ENCODE results near the gene TFEB. TPM values are rescaled to one million over a fixed set of nuclear protein-coding genes. Genes with fewer than 3 reads are reported as not detected.
A peak's percentile ranks its signal among the peaks of the same experiment; 100 is the strongest.

The TFEB gene
- total RNA-seq, 2 donors from 2014 or later: 36.0 to 40.1 TPM

DNA sequence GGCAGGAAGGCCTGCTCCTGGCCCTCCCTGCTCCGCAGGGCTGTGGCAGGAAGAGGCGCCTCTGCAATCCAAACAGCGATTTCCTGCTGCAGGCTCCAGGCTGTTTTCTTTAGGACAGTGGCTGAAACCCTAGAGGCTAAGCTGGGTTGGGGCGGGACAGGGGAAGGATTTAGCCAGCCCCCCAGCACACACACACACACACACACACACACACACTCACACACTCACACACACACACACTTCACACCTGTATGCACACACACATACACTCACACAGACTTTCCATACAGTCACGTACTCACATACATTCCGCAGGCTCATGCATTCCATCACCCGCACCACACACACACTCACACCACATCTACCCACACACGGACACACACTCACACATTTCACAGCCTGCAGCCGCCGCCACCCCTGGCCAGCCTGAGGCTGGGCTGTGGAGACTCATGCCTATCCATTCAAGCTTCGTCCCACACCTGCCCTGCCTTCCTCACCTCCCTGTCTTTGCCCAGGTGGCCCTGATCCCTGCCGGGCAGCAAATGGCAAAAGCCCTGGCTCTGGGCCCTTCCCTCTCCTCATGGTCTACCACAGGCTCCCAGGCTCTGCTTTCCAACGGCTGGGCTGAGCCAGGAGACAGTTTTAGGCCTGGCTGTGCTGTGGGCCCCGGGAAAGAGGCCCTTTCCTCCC lies 79.3 kb downstream of the TFEB start:
- Mint-ChIP-seq H3K27me3 (peaks cover 28 to 38% of the 10 kb centered on the region in 2 donors), H3K4me1 (ENCODE audit: low read depth in 2 of 2) (peaks cover 0 to 3% of the 10 kb centered on the region in 2 donors), H3K9me3 (no peaks in the 10 kb centered on the region), H3K27ac (no peak overlapping the region), H3K36me3 (no peaks in the 10 kb centered on the region), H3K4me3 (no peak overlapping the region)
- ATAC-seq: no peak
- DNase-seq (ENCODE audit: low spot score): peak; percentile 48

GRCh38 chr6:41655646-41656001 lies 79.8 kb downstream of the TFEB start:
- ATAC-seq (no peak), DNase-seq (ENCODE audit: low spot score) (no peak)
- H3K4me1 Mint-ChIP-seq (ENCODE audit: low read depth in 2 of 2): peaks cover 0 to 3% of the 10 kb centered on the region in 2 donors
- H3K36me3 Mint-ChIP-seq: no peaks in the 10 kb centered on the region
- H3K4me3 Mint-ChIP-seq: no peak overlapping the region
- no peak overlapping the region for H3K27ac Mint-ChIP-seq
- H3K27me3 Mint-ChIP-seq: peaks cover 25 to 33% of the 10 kb centered on the region in 2 donors
- H3K9me3 Mint-ChIP-seq: no peaks in the 10 kb centered on the region

DNA sequence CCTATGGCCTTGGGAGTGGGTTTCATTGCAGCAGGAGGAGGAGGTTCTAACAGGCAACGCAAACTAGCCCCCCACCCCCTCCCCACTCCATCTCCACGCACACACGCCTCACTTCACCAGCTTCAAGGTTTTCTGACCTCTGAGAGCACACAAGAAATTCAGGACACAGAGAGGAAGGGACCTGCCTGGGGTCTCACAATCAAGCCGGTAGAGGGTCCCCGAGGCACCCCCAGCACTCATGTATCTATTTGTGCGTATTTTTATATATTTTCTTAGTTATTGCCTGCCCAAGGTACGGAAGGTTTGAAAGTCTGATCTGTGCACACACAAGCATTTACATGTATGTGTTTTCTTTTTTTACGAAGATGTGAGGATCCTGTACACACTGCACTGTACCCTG lies 80.2 kb downstream of the TFEB start:
- peaks cover 23 to 30% of the 10 kb centered on the region in 2 donors for H3K27me3 Mint-ChIP-seq
- H3K4me1 Mint-ChIP-seq (ENCODE audit: low read depth in 2 of 2): peaks cover 0 to 3% of the 10 kb centered on the region in 2 donors
- H3K27ac Mint-ChIP-seq: no peak overlapping the region
- DNase-seq (ENCODE audit: low spot score) (no peak), ATAC-seq (no peak)
- no peaks in the 10 kb centered on the region for H3K9me3 Mint-ChIP-seq
- H3K36me3 Mint-ChIP-seq: no peaks in the 10 kb centered on the region
- H3K4me3 Mint-ChIP-seq: no peak overlapping the region

- H3K4me1 Mint-ChIP-seq (ENCODE audit: low read depth in 2 of 2): peaks cover 0 to under 1% of the 10 kb centered on the region in 2 donors
Measured at GRCh38 chr6:41654698-41655151, 80.7 kb downstream of the TFEB start.

GRCh38 chr6:41654151-41654697 lies 81.2 kb downstream of the TFEB start:
- DNase-seq (ENCODE audit: low spot score) (peak; percentile 58), ATAC-seq (no peak)
- Mint-ChIP-seq H3K27me3 (peaks cover 22 to 30% of the 10 kb centered on the region in 2 donors), H3K4me1 (ENCODE audit: low read depth in 2 of 2) (no peaks in the 10 kb centered on the region), H3K9me3 (no peaks in the 10 kb centered on the region), H3K36me3 (no peaks in the 10 kb centered on the region), H3K27ac (no peak overlapping the region), H3K4me3 (no peak overlapping the region)

More at GRCh38 chr6:41654698-41655151, 80.7 kb downstream of the TFEB start:
- H3K36me3 Mint-ChIP-seq: no peaks in the 10 kb centered on the region
- no peak for DNase-seq (ENCODE audit: low spot score)
- peaks cover 23 to 30% of the 10 kb centered on the region in 2 donors for H3K27me3 Mint-ChIP-seq
- no peaks in the 10 kb centered on the region for H3K9me3 Mint-ChIP-seq
- H3K27ac Mint-ChIP-seq: no peak overlapping the region
- ATAC-seq: no peak
- no peak overlapping the region for H3K4me3 Mint-ChIP-seq

- Mint-ChIP-seq H3K4me3 (no peak overlapping the region), H3K9me3 (no peaks in the 10 kb centered on the region), H3K36me3 (no peaks in the 10 kb centered on the region), H3K27me3 (peaks cover 20 to 29% of the 10 kb centered on the region in 2 donors), H3K27ac (no peak overlapping the region), H3K4me1 (ENCODE audit: low read depth in 2 of 2) (no peaks in the 10 kb centered on the region)
- ATAC-seq (no peak), DNase-seq (ENCODE audit: low spot score) (peak; percentile 29)
Measured at GRCh38 chr6:41653691-41654090, 81.7 kb downstream of the TFEB start.

DNA sequence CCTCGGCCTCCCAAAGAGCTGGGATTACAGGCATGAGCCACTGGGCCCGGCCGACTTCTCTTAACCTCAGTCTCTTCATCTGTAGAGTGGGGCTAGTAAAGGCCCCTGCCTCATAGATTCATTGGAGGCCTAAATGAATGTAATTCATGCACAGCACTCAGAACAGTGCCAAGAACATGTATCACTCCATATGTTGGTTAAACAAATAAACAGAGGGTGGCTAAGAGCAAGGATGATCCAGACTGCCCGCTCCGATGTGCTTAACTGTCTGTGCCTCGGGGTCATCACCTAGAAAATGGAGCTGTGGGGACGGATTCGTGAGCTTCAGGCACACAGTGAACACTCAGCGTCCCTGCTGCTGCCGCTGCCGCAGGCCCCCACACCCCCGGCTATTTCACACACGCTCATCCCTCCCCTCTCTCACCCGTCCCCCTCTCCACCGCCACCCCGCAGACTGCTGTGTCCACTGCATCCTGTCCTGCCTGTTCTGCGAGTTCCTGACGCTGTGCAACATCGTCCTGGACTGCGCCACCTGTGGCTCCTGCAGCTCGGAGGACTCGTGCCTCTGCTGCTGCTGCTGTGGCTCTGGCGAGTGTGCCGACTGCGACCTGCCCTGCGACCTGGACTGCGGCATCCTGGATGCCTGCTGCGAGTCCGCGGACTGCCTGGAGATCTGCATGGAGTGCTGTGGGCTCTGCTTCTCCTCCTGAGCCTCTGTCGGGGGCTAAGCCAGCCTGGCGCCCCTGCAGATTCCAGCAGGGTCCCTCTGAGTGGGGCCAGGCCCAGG lies 82.3 kb downstream of the TFEB start:
- Mint-ChIP-seq H3K9me3 (no peaks in the 10 kb centered on the region), H3K27me3 (peaks cover 15 to 22% of the 10 kb centered on the region in 2 donors), H3K4me1 (ENCODE audit: low read depth in 2 of 2) (no peaks in the 10 kb centered on the region), H3K36me3 (no peaks in the 10 kb centered on the region), H3K4me3 (no peak overlapping the region), H3K27ac (no peak overlapping the region)
- DNase-seq (ENCODE audit: low spot score): peak; percentile 47
- ATAC-seq: no peak

GRCh38 chr6:41651962-41652657 lies 83.3 kb downstream of the TFEB start:
- no peak overlapping the region for H3K4me3 Mint-ChIP-seq
- H3K27me3 Mint-ChIP-seq: peaks cover 8 to 16% of the 10 kb centered on the region in 2 donors
- ATAC-seq (no peak), DNase-seq (ENCODE audit: low spot score) (peak; percentile 31)
- no peaks in the 10 kb centered on the region for H3K9me3 Mint-ChIP-seq
- H3K36me3 Mint-ChIP-seq: no peaks in the 10 kb centered on the region
- H3K27ac Mint-ChIP-seq: no peak overlapping the region
- H3K4me1 Mint-ChIP-seq (ENCODE audit: low read depth in 2 of 2): no peaks in the 10 kb centered on the region

DNA sequence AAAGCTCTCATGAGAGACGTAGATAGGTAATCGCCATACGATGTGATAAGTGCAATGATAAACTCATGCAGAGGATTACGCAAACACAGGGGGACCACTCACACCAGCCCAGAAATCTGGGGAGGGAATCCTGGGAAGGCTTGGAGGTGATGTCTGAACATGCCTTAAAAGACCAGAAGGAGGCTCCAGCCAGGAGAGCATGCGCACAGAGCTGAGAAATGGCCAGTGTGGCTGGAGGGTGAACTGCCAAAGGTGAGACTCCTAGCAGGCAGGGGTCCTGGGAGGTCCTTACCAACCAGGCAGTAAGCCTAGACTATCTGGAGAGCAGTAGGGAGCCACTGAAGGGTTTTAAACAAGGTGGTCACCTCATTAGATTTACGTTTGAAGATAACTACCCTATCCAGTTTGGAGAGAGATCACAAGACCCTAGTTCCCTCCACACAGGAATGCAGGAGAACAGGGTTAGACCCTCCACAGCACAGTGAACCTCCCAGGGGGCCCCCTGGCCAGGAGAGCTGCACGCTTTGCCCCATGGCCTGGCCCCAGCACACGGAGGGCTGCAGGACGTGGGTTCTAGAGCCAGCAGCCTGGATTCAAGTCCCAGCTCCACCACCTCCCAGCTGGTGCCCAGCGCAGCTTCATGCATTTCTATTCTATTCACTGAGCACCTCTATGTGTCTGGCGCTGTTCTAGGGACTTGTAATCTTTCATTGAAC lies 84.0 kb downstream of the TFEB start:
- no peak for ATAC-seq

DNA sequence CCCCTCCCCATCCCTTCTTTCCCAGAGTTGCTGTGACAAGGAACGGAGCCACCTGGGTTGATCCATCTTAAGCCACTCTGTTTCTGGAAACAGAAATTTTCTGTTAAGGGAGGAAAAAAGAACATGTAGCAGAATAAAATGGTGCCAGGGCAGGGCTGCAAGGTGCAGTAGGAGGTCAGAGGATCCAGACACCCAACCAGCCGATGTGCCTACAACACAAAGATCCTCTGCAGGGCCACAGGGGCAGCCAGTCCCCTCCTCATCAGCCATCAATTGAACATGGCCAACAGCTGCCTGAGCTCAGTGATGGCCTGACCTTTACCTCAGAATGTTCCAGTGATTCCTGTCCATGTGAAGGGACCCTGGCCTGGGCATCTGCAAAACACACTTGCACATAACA lies 85.3 kb downstream of the TFEB start:
- H3K4me3 Mint-ChIP-seq: no peak overlapping the region
- H3K36me3 Mint-ChIP-seq: no peaks in the 10 kb centered on the region
- H3K27me3 Mint-ChIP-seq: peaks cover 8 to 15% of the 10 kb centered on the region in 2 donors
- no peaks in the 10 kb centered on the region for H3K4me1 Mint-ChIP-seq (ENCODE audit: low read depth in 2 of 2)
- DNase-seq (ENCODE audit: low spot score) (no peak), ATAC-seq (no peak)
- no peak overlapping the region for H3K27ac Mint-ChIP-seq
- no peaks in the 10 kb centered on the region for H3K9me3 Mint-ChIP-seq

More for the DNA sequence above, 84.0 kb downstream of the TFEB start:
- Mint-ChIP-seq H3K9me3 (no peaks in the 10 kb centered on the region), H3K4me1 (ENCODE audit: low read depth in 2 of 2) (no peaks in the 10 kb centered on the region), H3K36me3 (no peaks in the 10 kb centered on the region), H3K27me3 (peaks cover 8 to 14% of the 10 kb centered on the region in 2 donors), H3K27ac (no peak overlapping the region), H3K4me3 (no peak overlapping the region)
- DNase-seq (ENCODE audit: low spot score): peak; percentile 42

- H3K27ac Mint-ChIP-seq: no peak overlapping the region
- no peaks in the 10 kb centered on the region for H3K4me1 Mint-ChIP-seq (ENCODE audit: low read depth in 2 of 2)
- DNase-seq (ENCODE audit: low spot score): no peak
- H3K27me3 Mint-ChIP-seq: peaks cover 5 to 20% of the 10 kb centered on the region in 2 donors
- H3K4me3 Mint-ChIP-seq: no peak overlapping the region
- H3K36me3 Mint-ChIP-seq: no peaks in the 10 kb centered on the region
- no peaks in the 10 kb centered on the region for H3K9me3 Mint-ChIP-seq
- ATAC-seq: no peak
Measured at GRCh38 chr6:41649596-41649995, 85.8 kb downstream of the TFEB start.

GRCh38 chr6:41648921-41649320 lies 86.5 kb downstream of the TFEB start:
- no peak for DNase-seq (ENCODE audit: low spot score)
- no peak overlapping the region for H3K4me3 Mint-ChIP-seq
- H3K4me1 Mint-ChIP-seq (ENCODE audit: low read depth in 2 of 2): no peaks in the 10 kb centered on the region
- H3K27ac Mint-ChIP-seq: no peak overlapping the region
- peaks cover 5 to 21% of the 10 kb centered on the region in 2 donors for H3K27me3 Mint-ChIP-seq
- H3K36me3 Mint-ChIP-seq: no peaks in the 10 kb centered on the region
- H3K9me3 Mint-ChIP-seq: no peaks in the 10 kb centered on the region
- no peak for ATAC-seq

- Mint-ChIP-seq H3K27ac (no peak overlapping the region), H3K4me3 (no peak overlapping the region), H3K27me3 (peaks cover 5 to 24% of the 10 kb centered on the region in 2 donors), H3K36me3 (no peaks in the 10 kb centered on the region), H3K9me3 (no peaks in the 10 kb centered on the region), H3K4me1 (ENCODE audit: low read depth in 2 of 2) (no peaks in the 10 kb centered on the region)
- ATAC-seq: no peak
- no peak for DNase-seq (ENCODE audit: low spot score)
Measured at GRCh38 chr6:41648070-41648585, 87.3 kb downstream of the TFEB start.

Measured in natural killer cell treated with Interleukin-12 subunit alpha and Interleukin-12 subunit beta and Interleukin-15 and Interleukin-18, amount 100 ng/mL, for 72 hours (primary cell).